BJ (cell line): ENCODE data around the gene FBXL12. TPM values are rescaled to one million over a fixed set of nuclear protein-coding genes. Genes with fewer than 3 reads are reported as not detected.

Source experiments
- CTCF ChIA-PET: fragments of 350-600 bp; formaldehyde crosslinking; extraction: SDS; loops from one replicate; lab custom pipeline; 2021; ENCODE audit warnings: antibody characterized with exemption, inconsistent platforms; lab: Yijun Ruan, JAX
- POLR2A ChIA-PET: fragments of 300-600 bp; sonication (Branson Sonifier 250); formaldehyde crosslinking; extraction: SDS; loops from one replicate; lab custom pipeline; 2021; ENCODE audit warnings: antibody characterized with exemption; lab: Charles Lee
- DNase-seq: peaks from one replicate; pipeline ENCODE4 v3.0.0-alpha.2; 2011; ENCODE audit warnings: low read depth
- H3K27me3 ChIP-seq: 2 replicates; pipeline ENCODE4 v1.6.0; 2011; ENCODE audit warnings: low read length; ENCODE audit not compliant: control insufficient read depth, insufficient read depth
- H3K36me3 ChIP-seq: 2 replicates; pipeline ENCODE4 v1.5.1; 2011; ENCODE audit warnings: low read length; ENCODE audit not compliant: control insufficient read depth, insufficient read depth
- H3K4me3 ChIP-seq: 2 replicates; pipeline ENCODE4 v1.5.1; 2011; ENCODE audit warnings: low read depth, mild to moderate bottlenecking, control low read depth, low read length
- polyA minus RNA-seq: library from RNA; depleted of rRNA, polyadenylated mRNA; stranded (reverse); fragments of >200 nt; gene quantifications from 2 replicates; pipeline ENCODE4 v1.2.3, GENCODE V29; 2011; rRNA and poly(A)+ RNA removed
- polyA plus RNA-seq: library from polyadenylated mRNA; depleted of rRNA; stranded (reverse); fragments of >200 nt; gene quantifications from 2 replicates; pipeline ENCODE4 v1.2.3, GENCODE V29; 2011; rRNA removed
- TF ChIP-seq, protein P1 (sequence below): IDR thresholded peaks from 2 replicates; pipeline ENCODE4 v1.5.1; 2011; ENCODE audit warnings: low read depth, mild to moderate bottlenecking, control low read depth, inconsistent platforms, low read length, moderate library complexity; ENCODE audit not compliant: insufficient read depth

The FBXL12 gene, protein sequence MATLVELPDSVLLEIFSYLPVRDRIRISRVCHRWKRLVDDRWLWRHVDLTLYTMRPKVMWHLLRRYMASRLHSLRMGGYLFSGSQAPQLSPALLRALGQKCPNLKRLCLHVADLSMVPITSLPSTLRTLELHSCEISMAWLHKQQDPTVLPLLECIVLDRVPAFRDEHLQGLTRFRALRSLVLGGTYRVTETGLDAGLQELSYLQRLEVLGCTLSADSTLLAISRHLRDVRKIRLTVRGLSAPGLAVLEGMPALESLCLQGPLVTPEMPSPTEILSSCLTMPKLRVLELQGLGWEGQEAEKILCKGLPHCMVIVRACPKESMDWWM
- polyA plus RNA-seq (23.5 and 35.3 TPM in 2 replicates), polyA minus RNA-seq (11.5 and 13.1 TPM in 2 replicates)

DNA sequence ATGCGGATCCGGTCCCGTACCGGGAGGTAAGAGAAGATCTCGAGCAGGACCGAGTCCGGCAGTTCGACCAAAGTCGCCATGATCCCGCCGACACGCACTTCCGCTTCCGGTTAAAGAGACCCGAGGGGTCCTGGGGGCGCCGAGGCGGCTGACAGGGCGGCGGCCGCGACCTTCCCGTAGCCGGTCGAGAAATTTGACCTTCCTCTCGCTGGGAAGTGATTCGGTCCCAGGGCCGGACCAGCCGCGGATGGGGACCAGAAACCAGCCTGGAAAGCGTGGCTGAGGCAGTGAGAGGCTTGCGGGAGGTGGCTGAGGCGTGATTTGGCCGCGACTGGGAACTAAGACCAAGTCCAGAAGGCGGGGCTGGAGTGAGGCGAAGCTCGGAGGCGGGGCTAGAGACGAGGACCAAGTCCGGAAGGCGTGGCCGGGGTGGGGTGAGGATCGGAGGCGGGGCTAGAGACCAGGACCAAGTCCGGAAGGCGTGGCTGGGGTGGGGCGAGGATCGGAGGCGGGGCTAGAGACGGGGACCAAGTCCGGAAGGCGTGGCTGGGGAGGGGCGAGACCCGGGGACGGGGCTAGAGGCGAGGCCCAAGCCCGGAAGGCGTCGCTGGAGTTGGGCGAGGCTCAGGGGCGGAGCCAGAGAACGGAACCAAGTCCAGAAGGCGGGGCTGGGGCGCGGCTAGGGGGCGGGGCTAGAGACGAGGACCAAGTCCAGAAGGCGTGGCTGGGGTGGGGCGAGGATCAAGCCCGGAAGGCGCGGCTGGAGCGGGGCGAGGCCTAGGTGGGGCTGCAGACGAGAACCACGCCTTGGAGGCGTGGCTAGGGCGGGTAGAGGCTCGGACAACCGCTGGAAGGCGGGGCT, at the start of gene FBXL12:
Gene FBXL12, minus strand, starts transcription at position 346 of the 862 bp plus-strand sequence. Its CDS starts 266 bp downstream, at position 80.
- TF ChIP-seq, protein P1, sequence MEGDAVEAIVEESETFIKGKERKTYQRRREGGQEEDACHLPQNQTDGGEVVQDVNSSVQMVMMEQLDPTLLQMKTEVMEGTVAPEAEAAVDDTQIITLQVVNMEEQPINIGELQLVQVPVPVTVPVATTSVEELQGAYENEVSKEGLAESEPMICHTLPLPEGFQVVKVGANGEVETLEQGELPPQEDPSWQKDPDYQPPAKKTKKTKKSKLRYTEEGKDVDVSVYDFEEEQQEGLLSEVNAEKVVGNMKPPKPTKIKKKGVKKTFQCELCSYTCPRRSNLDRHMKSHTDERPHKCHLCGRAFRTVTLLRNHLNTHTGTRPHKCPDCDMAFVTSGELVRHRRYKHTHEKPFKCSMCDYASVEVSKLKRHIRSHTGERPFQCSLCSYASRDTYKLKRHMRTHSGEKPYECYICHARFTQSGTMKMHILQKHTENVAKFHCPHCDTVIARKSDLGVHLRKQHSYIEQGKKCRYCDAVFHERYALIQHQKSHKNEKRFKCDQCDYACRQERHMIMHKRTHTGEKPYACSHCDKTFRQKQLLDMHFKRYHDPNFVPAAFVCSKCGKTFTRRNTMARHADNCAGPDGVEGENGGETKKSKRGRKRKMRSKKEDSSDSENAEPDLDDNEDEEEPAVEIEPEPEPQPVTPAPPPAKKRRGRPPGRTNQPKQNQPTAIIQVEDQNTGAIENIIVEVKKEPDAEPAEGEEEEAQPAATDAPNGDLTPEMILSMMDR = no peak
- Histone ChIP-seq H3K36me3 (no peaks in the 10 kb centered on the region), H3K4me3 (peak within 1 kb of the TSS; percentile 96), H3K27me3 (no peaks in the 10 kb centered on the region)
- ChIA-PET POLR2A (interaction anchor here (0.5 kb wide), 1 partner anchor 515 kb away, joined by 4 read pairs; no protein-coding TSS in a partner anchor), CTCF (interaction anchor here (0.7 to 1.2 kb wide), 2 partner anchors 22 to 23 kb away, joined by 4 read pairs; no protein-coding TSS in a partner anchor)
- DNase-seq = peak; percentile 94

DNA sequence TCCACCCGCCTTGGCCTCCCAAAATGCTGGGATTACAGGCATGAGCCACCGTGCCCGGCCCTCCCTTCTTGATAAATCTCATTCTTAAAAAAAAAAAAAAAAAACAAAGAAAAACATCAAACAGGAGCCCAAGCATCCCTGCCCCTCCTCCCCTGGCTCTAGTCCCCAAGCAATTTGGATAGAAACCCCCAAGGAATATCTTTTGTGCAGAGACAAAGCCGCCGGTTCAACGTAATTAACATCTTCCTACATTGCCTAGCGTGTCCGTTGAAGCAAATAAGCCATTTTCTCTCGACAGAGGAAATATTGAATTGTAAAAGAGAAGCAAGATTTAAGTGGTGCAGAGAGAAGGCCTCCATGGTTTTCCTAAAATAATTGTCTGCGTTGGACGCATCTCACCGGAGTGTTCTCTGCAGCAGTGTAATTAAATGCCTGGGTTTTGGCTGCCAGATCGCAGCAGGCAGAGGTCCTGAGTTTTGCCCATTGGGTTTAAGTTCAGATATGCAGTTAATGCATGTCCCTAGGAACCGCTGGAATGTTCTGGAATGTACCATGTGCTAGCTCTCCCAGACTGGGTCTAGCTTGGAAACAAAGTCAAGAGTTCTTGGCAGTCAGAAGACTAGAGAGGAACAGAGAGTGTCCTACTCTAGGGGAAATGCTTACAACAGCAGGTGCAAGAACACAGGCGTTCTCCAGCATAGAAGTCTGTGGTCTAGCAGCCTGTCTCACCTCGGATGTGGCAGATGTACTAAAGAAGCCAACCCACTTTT, 47.0 kb upstream of the FBXL12 start:
- Histone ChIP-seq H3K27me3 (peaks cover 2% of the 10 kb centered on the region; the same call in 1 of the 2 replicates), H3K36me3 (no peaks in the 10 kb centered on the region), H3K4me3 (no peak overlapping the region)
- DNase-seq = no peak
- ChIA-PET CTCF (no interaction called here), POLR2A (no interaction called here)
- TF ChIP-seq, protein P1 = no peak

DNA sequence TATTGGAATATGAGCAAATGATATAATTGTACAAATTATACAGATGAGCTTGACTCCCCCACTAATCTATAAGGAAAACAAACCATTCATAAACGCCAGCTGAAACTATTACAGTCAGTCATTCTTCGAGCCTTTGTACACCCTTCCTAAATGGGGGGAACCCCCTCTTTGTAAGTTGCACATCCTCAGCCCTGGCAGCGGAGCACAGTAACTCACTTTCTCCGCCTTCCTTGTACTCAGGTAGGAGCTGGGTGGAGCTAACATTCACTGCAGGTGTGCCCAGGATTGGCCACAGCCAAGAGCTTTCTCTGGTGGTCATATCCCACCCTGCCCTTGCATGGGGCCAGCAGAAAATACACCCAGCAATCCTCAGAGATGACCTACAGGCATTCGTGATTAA, 44.9 kb upstream of the FBXL12 start:
- TF ChIP-seq, protein P1 = no peak
- no peak for DNase-seq
- no peak overlapping the region for H3K4me3 ChIP-seq
- peaks cover 2% of the 10 kb centered on the region; the same call in 1 of the 2 replicates for H3K27me3 ChIP-seq
- POLR2A ChIA-PET = no interaction called here
- CTCF ChIA-PET = no interaction called here
- no peaks in the 10 kb centered on the region for H3K36me3 ChIP-seq

DNA sequence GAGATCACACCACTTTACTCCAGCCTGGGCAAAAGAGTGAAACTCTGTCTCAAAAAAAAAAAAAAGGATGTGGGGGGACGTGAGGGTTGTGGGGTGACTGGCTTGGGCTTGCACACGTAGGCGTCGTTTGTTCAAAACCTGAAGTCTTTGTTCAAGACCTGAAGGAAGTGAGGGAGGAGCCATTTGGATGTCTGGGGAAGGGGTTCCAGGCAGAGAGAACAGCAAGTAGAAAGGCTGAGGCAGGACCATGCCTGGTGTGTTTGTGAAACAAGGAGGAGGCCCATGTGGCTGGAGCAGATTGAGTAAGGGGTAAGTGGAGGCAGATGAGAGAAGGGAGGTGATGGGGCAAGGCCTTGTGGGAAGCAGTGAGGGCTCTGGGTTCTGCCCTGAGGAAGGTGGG, 44.1 kb upstream of the FBXL12 start:
- Histone ChIP-seq H3K36me3 (no peaks in the 10 kb centered on the region), H3K4me3 (no peak overlapping the region), H3K27me3 (peaks cover 2% of the 10 kb centered on the region; the same call in 1 of the 2 replicates)
- CTCF ChIA-PET = interaction anchor here (0.7 kb wide), 1 partner anchor 22 kb away, joined by 3 read pairs; no protein-coding TSS in a partner anchor
- POLR2A ChIA-PET = no interaction called here
- no peak for DNase-seq
- TF ChIP-seq, protein P1 = no peak
